C4-2B (cell line): ENCODE measurements around the gene CHKA.
A peak's percentile ranks its signal among the peaks of the same experiment; 100 is the strongest.

ENCODE experiments used
- H3K27ac ChIP-seq: fragments of 450-650 bp; 2 replicates; pipeline ENCODE4 v1.5.1; 2017
- CTCF ChIP-seq: fragments of 450-650 bp; conservative IDR thresholded peaks from 2 replicates; pipeline ENCODE4 v1.5.1; 2017; ENCODE audit warnings: mild to moderate bottlenecking
- ZFX ChIP-seq: fragments of 450-650 bp; IDR thresholded peaks from 2 replicates; pipeline ENCODE4 v1.6.1; 2017

CHKA gene

GRCh38 chr11:68026391-68027105, 94.6 kb downstream of the CHKA start:
- H3K27ac ChIP-seq = no peak overlapping the region
- TF ChIP-seq ZFX (no peak), CTCF (no peak)

- no peak overlapping the region for H3K27ac ChIP-seq
Observed at GRCh38 chr11:68025047-68025446, 96.1 kb downstream of the CHKA start.

GRCh38 chr11:68024508-68024907, 96.7 kb downstream of the CHKA start:
- H3K27ac ChIP-seq = no peak overlapping the region
- TF ChIP-seq ZFX (no peak), CTCF (no peak)

More at GRCh38 chr11:68025047-68025446, 96.1 kb downstream of the CHKA start:
- TF ChIP-seq ZFX = no peak
- no peak for TF ChIP-seq CTCF

- no peak for TF ChIP-seq ZFX
- no peak for TF ChIP-seq CTCF
- H3K27ac ChIP-seq = no peak overlapping the region
Observed at GRCh38 chr11:68022531-68022930, 98.7 kb downstream of the CHKA start.

- peak overlapping the region; percentile 42 for H3K27ac ChIP-seq
- TF ChIP-seq ZFX (no peak), CTCF (peak; percentile 58; the same call in 1 of the 2 replicates)
Observed at GRCh38 chr11:68021167-68021787, 99.9 kb downstream of the CHKA start.

- H3K27ac ChIP-seq = peak overlapping the region; percentile 42
- TF ChIP-seq CTCF (peak; percentile 52; the same call in 1 of the 2 replicates), ZFX (peak; percentile 26; the same call in 1 of the 2 replicates)
Observed at GRCh38 chr11:68020575-68020974, 100.6 kb downstream of the CHKA start.

- TF ChIP-seq CTCF (no peak), ZFX (no peak)
- no peak overlapping the region; the same call in 1 of the 2 replicates for H3K27ac ChIP-seq
Observed at GRCh38 chr11:68019486-68019885, 101.7 kb downstream of the CHKA start.
